Gastroesophageal sphincter (tissue), 4 donors: ENCODE results near the gene ARRB1. TPM values are rescaled to one million over a fixed set of nuclear protein-coding genes. Genes with fewer than 3 reads are reported as not detected.
"Not testable (repeated sequence)": the region's sequence is repeated elsewhere in the genome, so short reads cannot be mapped to it uniquely, and the experiment has no call there.

Experiments used
- ATAC-seq: fragments of 150-250 bp; one replicate; pipeline ENCODE4 v1.9.1; 2016; ENCODE audit warnings: mild to moderate bottlenecking, moderate library complexity
- H3K27ac ChIP-seq, 4 donors: fragments of 200-600 bp; sonication (generic) in 3 of 4; 1 replicate in 3 of 4; 2 replicates in 1 of 4; pipeline ENCODE4 v1.5.1; 2016 to 2019
- H3K27me3 ChIP-seq: fragments of 200-600 bp; sonication (generic); one replicate; pipeline ENCODE4 v1.5.1; 2019
- H3K36me3 ChIP-seq, 2 donors: fragments of 200-600 bp; sonication (generic); one replicate each; pipeline ENCODE4 v1.5.1; 2019; ENCODE audit warnings: control low read depth in 1 of 2
- H3K4me1 ChIP-seq, 3 donors: fragments of 200-600 bp; sonication (generic); 1 replicate in 2 of 3; 2 replicates in 1 of 3; pipeline ENCODE4 v1.5.1; 2016 to 2019; ENCODE audit warnings: control low read depth in 2 of 3
- H3K4me3 ChIP-seq, 2 donors: fragments of 200-600 bp; sonication (generic); one replicate each; pipeline ENCODE4 v1.5.1; 2019; ENCODE audit warnings: mild to moderate bottlenecking in 1 of 2, moderate library complexity in 1 of 2
- H3K9me3 ChIP-seq, 3 donors: fragments of 200-600 bp; sonication (generic); one replicate each; pipeline ENCODE4 v1.5.1; 2017 to 2019; ENCODE audit warnings: control low read depth in 2 of 3
- EP300 ChIP-seq: sonication (generic); formaldehyde crosslinking; IDR thresholded peaks from one replicate; pipeline ENCODE4 v1.6.1; 2017; ENCODE audit warnings: antibody characterized with exemption, mild to moderate bottlenecking
- POLR2A ChIP-seq, 2 donors: fragments of 450-650 bp; IDR thresholded peaks; one replicate each; pipeline ENCODE4 v1.6.1; 2017; ENCODE audit warnings: antibody characterized with exemption in 2 of 2, mild to moderate bottlenecking in 2 of 2, moderate library complexity in 1 of 2
- POLR2AphosphoS5 ChIP-seq: sonication (generic); formaldehyde crosslinking; IDR thresholded peaks from one replicate; pipeline ENCODE4 v1.6.1; 2017; ENCODE audit warnings: antibody characterized with exemption
- WGBS, 2 donors: methylation state at CpG; one replicate each; pipeline ENCODE4 v1.1.5; 2018; ENCODE audit warnings: low coverage in 1 of 2; 5-methylcytosine and 5-hydroxymethylcytosine counted together
- total RNA-seq, 4 donors: library from RNA; depleted of rRNA; stranded (reverse); fragments of >200 nt; gene quantifications; one replicate each; pipeline ENCODE4 v1.1.0, GENCODE V29; 2016
- TF ChIP-seq, protein P1 (sequence below), 4 experiments: fragments of 200-600 bp in 2 of 4; fragments of 450-650 bp in 2 of 4; sonication (generic) in 1 of 4; IDR thresholded peaks; one replicate each; pipeline ENCODE4 v1.5.1; 2017 to 2019; ENCODE audit warnings: antibody characterized with exemption in 4 of 4, mild to moderate bottlenecking in 2 of 4, moderate library complexity in 2 of 4

ARRB1 gene
- total RNA-seq, 4 donors from 2014 or later: 72.3 to 120 (median 93.0) TPM

DNA sequence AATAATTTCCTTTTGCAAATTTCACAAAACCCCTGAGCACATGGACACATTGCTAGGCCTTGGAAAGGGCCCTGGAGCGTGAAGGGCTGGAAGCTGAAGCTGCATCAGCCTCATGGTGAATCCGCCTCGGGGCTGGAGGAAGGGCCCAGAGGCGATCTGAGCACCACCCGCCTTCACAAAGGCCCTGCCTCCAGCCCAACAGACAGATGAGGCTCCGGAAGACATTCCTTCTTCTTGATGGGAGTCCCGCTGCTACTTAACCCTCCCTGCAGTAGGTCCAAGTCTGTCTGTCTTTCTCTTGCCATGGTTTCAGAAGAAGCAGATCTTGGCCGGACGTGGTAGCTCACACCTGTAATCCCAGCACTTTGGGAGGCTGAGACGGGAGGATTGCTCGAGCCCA, 16.5 kb downstream of the ARRB1 start:
- Histone ChIP-seq H3K4me3 (no peak overlapping the region), H3K36me3 (no peaks in the 10 kb centered on the region), H3K4me1 (peaks cover 24 to 100% (median 75%) of the 10 kb centered on the region in 3 donors), H3K27me3 (no peaks in the 10 kb centered on the region), H3K9me3 (no peaks in the 10 kb centered on the region), H3K27ac (peak overlapping the region in 3 of 4 donors; percentile 90 to 98 (median 96))
- TF ChIP-seq, protein P1, sequence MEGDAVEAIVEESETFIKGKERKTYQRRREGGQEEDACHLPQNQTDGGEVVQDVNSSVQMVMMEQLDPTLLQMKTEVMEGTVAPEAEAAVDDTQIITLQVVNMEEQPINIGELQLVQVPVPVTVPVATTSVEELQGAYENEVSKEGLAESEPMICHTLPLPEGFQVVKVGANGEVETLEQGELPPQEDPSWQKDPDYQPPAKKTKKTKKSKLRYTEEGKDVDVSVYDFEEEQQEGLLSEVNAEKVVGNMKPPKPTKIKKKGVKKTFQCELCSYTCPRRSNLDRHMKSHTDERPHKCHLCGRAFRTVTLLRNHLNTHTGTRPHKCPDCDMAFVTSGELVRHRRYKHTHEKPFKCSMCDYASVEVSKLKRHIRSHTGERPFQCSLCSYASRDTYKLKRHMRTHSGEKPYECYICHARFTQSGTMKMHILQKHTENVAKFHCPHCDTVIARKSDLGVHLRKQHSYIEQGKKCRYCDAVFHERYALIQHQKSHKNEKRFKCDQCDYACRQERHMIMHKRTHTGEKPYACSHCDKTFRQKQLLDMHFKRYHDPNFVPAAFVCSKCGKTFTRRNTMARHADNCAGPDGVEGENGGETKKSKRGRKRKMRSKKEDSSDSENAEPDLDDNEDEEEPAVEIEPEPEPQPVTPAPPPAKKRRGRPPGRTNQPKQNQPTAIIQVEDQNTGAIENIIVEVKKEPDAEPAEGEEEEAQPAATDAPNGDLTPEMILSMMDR (IDR thresholded peaks at IDR 0.05): no peak
- no peak for TF ChIP-seq EP300
- ATAC-seq: no peak
- no CpG with 5 or more reads among the region's 11 CpGs for WGBS, 2 donors

DNA sequence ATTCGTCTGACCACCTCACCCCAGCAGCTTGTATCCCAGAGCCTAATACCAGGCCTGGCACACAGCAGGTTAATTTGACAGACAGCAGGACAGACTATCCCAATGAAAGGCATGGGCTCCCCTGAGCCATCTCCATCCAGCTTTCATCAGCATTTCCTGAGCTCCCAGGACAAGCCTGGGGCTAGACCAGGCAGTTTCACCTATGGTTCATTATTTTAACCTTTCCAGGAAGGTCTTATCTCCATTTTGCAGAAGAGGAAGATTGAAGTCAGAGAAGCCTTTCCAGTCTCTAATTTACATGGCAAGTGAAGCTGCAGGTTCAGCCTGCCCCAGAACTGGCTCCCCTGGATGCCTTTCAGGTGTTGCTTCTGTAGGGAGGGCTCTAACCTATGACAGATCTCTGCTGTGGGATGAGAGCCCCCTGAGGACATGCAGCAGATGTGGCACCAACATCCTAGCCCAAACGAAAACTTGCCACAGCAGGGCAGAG, 17.0 kb downstream of the ARRB1 start:
- H3K4me1 ChIP-seq: peaks cover 19 to 100% (median 74%) of the 10 kb centered on the region in 3 donors
- WGBS, 2 donors: 67% methylated on average over 2 of the region's 2 CpGs; no CpG with 5 or more reads in 1 of the 2 donors
- no peak overlapping the region for H3K4me3 ChIP-seq
- no peaks in the 10 kb centered on the region for H3K27me3 ChIP-seq
- H3K36me3 ChIP-seq: no peaks in the 10 kb centered on the region
- no peaks in the 10 kb centered on the region for H3K9me3 ChIP-seq
- TF ChIP-seq POLR2A (IDR thresholded peaks at IDR 0.05): no peak
- TF ChIP-seq, protein P1 (IDR thresholded peaks at IDR 0.05): no peak
- TF ChIP-seq POLR2AphosphoS5: no peak
- TF ChIP-seq EP300: no peak
- H3K27ac ChIP-seq: peak overlapping the region in 3 of 4 donors; percentile 90 to 98 (median 96)
- no peak for ATAC-seq

DNA sequence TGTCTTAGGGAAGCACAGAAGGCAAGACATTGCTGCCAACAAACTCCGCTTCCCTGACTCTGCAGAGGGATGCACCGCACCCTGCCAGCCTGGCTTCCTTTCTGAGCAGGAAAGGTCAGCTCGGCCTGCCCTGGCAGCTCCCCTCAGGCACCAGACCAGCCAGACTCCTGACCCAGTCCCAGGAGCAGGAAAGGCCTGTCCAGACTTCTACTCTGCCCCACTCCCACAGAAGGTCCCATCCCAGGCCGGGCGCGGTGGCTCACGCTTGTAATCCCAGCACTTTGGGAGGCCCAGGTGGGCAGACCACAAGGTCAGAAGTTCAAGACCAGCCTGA, 17.7 kb downstream of the ARRB1 start:
- no peaks in the 10 kb centered on the region for H3K36me3 ChIP-seq
- H3K4me1 ChIP-seq: peaks cover 13 to 100% (median 71%) of the 10 kb centered on the region in 3 donors
- H3K27me3 ChIP-seq: no peaks in the 10 kb centered on the region
- peak overlapping the region in 3 of 4 donors; percentile 68 to 98 (median 96) for H3K27ac ChIP-seq
- no peak for ATAC-seq
- WGBS, 2 donors: no CpG with 5 or more reads among the region's 7 CpGs
- H3K9me3 ChIP-seq: no peaks in the 10 kb centered on the region
- H3K4me3 ChIP-seq: no peak overlapping the region
- TF ChIP-seq POLR2A (IDR thresholded peaks at IDR 0.05) (no peak), POLR2AphosphoS5 (no peak), EP300 (no peak)
- TF ChIP-seq, protein P1 (IDR thresholded peaks at IDR 0.05): no peak

DNA sequence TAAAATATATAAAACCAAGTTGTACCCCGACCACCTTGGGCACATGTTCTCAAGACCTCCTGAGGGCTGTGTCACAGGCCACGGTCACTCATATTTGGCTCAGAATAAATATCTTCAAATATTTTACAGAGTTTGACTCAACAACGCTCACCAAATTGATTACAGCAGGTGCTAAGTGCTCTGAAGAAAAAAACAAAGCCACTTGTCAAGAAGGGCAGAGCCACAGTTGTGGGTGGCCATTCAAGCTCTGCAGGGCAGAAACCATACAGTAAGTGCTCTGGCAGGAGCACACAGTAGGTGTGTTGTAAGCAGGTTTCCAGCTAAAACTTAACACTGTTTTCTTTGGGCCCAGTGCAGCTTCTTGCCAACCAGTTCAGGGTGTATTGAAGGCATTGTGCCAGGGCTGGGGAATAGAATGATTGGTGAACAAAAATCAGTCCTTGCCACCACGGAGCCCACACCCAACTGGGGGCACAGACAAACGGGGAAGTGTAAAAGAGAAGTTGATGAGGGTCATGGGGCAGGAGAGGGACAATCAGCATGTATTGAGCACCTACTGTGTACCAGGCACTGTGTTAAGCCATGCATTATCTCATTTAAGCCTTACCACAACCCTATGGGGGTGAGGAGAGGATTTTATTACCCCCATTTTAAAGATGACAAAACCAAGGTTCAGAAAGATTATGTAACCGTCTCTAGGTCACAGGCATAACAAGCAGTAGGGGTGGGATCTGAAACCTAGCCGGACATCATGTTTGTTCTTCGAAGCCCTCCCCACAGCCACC, 18.2 kb downstream of the ARRB1 start:
- no peaks in the 10 kb centered on the region for H3K36me3 ChIP-seq
- H3K27me3 ChIP-seq: no peaks in the 10 kb centered on the region
- no peak overlapping the region for H3K4me3 ChIP-seq
- peaks cover 14 to 100% (median 71%) of the 10 kb centered on the region in 3 donors for H3K4me1 ChIP-seq
- no peak for TF ChIP-seq POLR2AphosphoS5
- no peak for TF ChIP-seq POLR2A (IDR thresholded peaks at IDR 0.05)
- ATAC-seq: no peak
- 42 to 63% methylated on average over 6 to 7 of the region's 8 CpGs for whole genome bisulfite sequencing, 2 donors
- no peaks in the 10 kb centered on the region for H3K9me3 ChIP-seq
- H3K27ac ChIP-seq: peak overlapping the region in 3 of 4 donors; percentile 68 to 98 (median 96)

DNA sequence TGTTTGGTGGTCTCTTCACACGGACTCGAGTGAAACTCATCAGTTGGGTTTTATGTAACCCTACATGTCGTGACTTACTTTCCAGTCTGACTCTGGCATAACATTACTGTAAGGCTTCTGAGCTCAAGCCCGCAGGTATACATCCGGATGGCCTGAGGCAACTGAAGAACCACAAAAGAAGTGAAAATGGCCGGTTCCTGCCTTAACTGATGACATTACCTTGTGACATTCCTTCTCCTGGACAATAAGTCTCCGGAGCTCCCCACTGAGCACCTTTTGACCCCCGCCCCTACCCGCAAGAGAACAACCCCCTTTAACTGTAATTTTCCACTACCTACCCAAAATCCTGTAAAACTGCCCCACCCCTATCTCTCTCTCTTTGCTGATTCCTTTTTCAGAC, 19.7 kb downstream of the ARRB1 start:
- Histone ChIP-seq H3K27ac (peak overlapping the region in 3 of 4 donors; percentile 80 to 98 (median 96)), H3K4me1 (peaks cover 11 to 100% (median 57%) of the 10 kb centered on the region in 3 donors)
- H3K36me3 ChIP-seq, ATAC-seq, H3K27me3 ChIP-seq, H3K9me3 ChIP-seq, H3K4me3 ChIP-seq: not testable (repeated sequence)
- WGBS, 2 donors: 90 to 91% methylated on average over 6 to 9 of the region's 9 CpGs

DNA sequence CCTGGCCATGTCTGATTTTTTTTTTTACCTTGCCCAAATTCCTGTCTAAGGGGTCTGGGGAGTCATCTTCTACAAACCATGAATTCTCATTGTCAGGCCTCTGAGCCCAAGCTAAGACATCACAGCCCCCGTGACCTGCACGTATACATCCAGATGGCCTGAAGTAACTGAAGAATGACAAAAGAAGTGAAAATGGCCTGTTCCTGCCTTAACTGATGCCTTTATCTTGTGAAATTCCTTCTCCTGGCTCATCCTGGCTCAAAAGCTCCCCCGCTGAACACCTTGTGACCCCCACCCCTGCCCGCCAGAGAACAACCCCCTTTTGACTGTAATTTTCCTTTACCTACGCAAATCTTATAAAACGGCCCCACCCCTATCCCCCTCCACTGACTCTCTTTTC, 20.2 kb downstream of the ARRB1 start:
- H3K36me3 ChIP-seq, ATAC-seq, H3K9me3 ChIP-seq, H3K4me3 ChIP-seq, H3K27me3 ChIP-seq: not testable (repeated sequence)
- peak overlapping the region in 3 of 4 donors; percentile 80 to 98 (median 96) for H3K27ac ChIP-seq
- peaks cover 11 to 100% (median 57%) of the 10 kb centered on the region in 3 donors for H3K4me1 ChIP-seq
- WGBS, 2 donors: 89 to 95% methylated on average over 2 to 6 of the region's 6 CpGs

DNA sequence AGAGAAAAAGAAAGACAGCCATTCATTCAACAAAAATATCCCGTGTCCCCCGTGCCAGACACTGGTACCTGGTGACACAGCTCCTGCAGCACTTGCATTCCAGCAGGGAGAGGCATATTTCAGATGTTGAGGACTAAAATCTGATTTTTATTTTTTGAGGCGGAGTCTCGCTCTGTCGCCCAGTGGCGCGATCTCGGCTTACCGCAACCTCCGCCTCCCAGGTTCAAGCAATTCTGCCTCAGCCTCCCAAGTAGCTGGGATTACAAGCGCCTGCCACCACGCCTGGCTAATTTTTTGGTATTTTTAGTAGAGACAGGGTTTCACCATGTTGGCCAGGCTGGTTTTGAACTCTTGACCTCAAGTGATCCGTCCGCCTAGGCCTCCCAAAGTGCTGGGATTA, 20.6 kb downstream of the ARRB1 start:
- H3K4me1 ChIP-seq: peaks cover 11 to 100% (median 58%) of the 10 kb centered on the region in 3 donors
- WGBS, 2 donors: 33 to 85% methylated on average over 2 to 14 of the region's 14 CpGs
- not testable (repeated sequence) for H3K36me3 ChIP-seq, H3K4me3 ChIP-seq, ATAC-seq, H3K9me3 ChIP-seq, H3K27me3 ChIP-seq
- peak overlapping the region in 3 of 4 donors; percentile 80 to 98 (median 96) for H3K27ac ChIP-seq
